Right lobe of liver (tissue), 4 donors: ENCODE measurements around the gene RNASE13.

ENCODE experiments used
- CTCF ChIP-seq, 4 donors: fragments of 200-600 bp in 3 of 4; fragments of 450-650 bp in 1 of 4; IDR thresholded peaks; one replicate each; pipeline versions ENCODE4 v1.5.1 to v1.8.0; 2016 to 2022; ENCODE audit warnings: antibody characterized with exemption in 4 of 4, mild to moderate bottlenecking in 2 of 4
- POLR2A ChIP-seq: fragments of 450-650 bp; IDR thresholded peaks from one replicate; pipeline ENCODE4 v1.6.1; 2017; ENCODE audit warnings: antibody characterized with exemption, mild to moderate bottlenecking
- donor health status: DM: no; HTN: no; CAD: no.
- donor health status: DM: no; HTN: no; CAD: no.
- donor health status: DM: no; HTN: yes; CAD: no.

DNA sequence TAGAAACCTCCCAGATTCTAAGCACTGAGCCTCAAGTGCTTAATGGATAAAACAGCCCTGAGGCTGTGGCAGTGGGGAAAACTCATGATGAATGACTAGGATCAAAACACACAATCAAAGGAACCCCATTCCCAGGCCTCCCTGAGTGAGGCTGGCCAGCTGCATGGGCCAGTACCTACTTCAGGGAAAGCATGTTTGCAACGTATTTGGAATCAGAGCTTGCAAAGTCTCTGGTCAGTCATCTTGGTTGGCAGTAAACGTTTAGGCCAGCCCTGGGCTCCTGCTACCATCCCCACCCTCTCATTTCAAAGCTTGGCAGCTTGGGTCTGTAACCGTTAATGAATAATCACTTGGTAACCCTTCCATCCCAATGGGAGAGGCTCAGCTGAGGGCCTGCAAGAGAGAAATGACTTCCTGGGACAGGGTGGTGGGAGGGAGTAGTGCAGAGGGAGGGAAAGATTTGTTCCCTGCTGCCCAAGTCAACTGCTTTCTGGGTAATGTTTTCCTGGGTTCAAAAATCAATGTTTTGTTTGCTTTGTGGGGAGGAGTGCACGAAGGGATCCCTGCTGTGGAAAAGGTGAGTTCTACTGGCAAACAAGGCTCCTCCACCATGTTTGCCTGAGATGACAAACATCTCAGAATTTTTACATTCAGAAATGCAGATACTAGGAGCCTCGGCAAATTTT is 21.0 kb upstream of the RNASE13 start:
- TF ChIP-seq CTCF (IDR thresholded peaks at IDR 0.05): peak in 1 of 4 donors; percentile 39
- peak; percentile 53 for TF ChIP-seq POLR2A
